DMS153 treated with DMSO at 0.1 percent for 48 hours (cell line): Measurements from ENCODE around the gene FBXL14.
A peak's percentile ranks its signal among the peaks of the same experiment; 100 is the strongest.
"Not testable (repeated sequence)": the region's sequence is repeated elsewhere in the genome, so short reads cannot be mapped to it uniquely, and the experiment has no call there.

Experiments
- DNase-seq: peaks from one replicate; lab custom pipeline; 2025; ENCODE audit not compliant: unreplicated experiment; lab: John Stamatoyannopoulos, UW

FBXL14 gene

DNA sequence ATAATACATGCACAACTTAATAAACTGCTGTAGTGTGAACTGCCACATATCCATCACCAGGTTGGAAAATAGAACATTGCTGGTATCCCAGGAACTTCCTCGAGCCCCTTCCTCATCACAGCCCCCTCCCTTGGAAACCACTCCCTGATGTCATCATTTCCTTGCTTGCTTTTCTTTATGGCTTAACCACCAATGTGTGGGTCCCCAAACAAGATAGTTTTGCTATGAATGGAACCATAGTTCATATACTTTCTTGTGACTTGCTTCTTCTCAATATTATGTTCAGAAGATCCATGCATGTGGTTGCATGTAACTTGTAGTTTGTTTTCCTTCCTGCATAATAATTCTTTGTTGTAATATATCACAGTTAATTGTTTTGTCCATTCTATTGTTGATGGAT lies 25.7 kb upstream of the FBXL14 start:
- DNase-seq = no peak

- DNase-seq = no peak
Measured at GRCh38 chr12:1619587-1619986, 25.2 kb upstream of the FBXL14 start.

DNA sequence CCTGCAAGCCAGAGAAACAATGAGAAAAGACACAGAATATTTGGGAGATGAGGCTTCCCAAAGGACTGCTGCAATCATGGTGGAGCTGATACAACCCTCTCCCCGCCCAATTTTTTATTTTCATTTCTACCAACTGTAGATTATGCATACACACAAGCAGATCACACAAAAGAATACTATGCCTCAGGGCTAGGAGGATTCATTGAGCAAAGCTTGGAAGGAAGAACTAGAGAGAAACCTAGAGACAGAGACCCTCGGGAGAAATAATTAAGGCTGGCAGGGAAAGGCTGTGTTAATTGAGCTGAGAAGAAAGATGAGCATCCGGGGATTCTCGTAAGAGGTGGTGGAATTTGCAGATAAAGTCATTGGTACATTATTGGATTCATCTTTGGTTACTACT lies 24.8 kb upstream of the FBXL14 start:
- no peak for DNase-seq

GRCh38 chr12:1618489-1618888 lies 24.1 kb upstream of the FBXL14 start:
- DNase-seq = no peak

DNA sequence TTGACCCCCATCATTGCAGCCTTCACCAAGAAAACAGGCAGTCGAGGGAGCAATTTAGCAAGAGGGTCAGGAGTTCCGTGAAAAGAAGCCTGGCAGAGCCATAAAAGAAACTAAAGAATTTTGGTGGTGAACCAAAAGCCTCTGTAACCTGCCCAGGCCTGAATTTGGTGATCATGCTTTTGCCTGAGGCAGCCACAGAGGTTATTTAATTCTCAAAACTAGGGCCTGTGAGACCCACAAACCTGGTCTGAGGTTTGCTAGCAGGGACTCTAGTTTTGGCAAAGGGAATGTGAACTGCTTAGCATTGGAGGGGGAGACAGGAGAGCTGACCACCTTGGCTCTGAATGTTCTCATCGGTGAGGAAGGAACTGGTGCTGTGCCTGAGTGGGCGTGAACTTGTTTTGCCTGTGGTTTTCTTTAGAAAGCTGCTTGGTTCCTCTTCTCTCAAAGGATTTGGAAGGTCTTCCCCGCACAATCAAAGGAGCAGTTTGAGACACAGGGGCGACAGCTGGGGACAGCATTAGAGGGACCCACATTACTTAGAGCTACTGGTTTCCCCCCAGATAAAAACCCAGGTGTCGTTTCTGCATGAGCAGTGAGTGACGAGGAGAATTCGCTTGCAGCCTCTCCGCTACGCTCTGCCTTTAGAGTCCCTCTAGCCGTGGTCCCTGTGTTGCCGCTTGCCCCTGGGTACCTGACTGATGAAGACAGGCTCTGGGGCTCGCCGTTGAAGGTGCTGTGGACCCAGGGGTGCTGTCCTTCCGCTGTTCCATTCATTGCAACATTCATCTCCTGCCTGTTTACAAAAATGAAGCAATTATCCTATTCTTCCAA lies 22.1 kb upstream of the FBXL14 start:
- no peak for DNase-seq

GRCh38 chr12:1614360-1614759 lies 20.0 kb upstream of the FBXL14 start:
- DNase-seq = no peak

DNA sequence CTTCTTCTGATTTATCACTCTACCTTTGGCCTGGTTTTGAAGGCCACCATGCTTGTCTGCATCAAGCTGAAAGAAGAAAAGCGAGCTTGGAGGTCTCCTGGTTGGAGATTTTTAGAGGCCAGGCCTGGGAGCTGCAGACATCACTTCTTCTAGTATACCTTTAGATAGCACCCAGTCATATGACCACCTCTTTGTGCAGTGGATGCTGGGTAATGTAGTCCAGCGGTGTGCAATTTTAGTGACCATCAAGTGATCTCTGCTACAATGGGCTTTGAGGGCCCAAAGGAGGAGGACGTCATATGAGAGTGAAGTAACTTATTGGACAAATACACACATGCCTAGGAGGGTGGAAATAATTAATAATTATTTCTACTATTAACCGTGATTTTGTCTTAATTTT lies 19.5 kb upstream of the FBXL14 start:
- DNase-seq = no peak

DNA sequence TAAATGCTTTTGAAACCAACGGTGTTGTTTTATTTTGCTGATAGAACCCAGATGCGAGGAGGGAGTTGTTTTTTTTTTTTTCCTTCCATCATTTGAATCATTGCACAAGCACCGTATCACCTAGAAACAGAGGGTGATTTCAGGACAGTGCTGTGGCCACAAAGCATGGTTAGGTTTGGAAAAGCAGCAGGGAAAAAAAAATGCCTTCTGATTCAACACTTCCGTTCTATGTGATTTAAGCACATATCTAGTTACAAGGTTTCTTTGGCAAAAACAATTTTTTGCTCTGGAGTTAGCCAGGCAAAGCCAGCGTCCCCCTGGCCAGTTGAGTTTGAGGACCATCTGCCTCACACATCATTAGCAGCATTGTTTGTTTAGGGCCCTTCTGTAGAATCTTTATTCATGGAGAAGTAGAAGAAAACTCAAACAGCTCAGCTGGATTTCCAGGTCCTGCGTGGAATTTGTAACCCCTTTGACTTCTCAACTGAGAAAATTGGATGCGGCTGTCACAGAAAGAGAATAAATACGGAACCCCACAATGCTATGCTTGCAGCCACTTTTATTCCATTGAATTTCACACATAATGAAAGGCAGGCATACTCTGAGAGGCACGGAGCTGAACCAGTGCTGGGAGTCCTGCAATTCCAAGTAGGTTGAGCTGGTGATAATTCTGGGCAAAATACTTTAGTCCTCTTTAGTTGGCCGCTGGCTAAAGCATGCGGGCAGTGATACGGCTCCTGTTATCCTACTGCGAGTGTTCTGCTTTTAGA lies 17.6 kb upstream of the FBXL14 start:
- no peak for DNase-seq

DNA sequence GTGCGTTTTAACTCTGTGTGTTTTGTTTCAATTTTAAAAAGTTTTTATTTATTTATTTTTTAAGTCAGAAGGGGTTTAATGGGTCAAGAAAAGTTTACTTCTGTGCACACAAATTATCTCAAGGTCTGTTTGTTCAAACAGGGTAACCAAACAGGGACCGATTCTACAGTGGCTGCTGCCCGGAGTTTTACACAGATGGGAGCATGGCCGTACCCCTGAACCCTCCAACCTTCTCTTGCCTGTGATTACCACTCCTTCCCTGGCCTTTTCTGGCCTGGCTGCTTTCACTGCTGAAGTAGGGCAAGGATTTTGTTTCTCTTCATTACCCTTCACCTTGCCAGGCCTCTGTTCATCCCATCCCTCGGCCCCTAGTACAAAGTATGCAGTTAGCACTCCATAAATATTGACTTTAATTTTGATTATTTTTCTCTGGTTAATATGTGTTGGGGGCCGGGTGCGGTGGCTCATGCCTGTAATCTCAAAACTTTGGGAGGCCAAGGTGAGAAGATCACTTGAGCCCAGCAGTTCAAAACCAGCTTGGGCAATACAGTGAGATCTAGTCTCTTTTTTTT lies 15.8 kb upstream of the FBXL14 start:
- no peak for DNase-seq

GRCh38 chr12:1608713-1609119 lies 14.3 kb upstream of the FBXL14 start:
- no peak for DNase-seq

DNA sequence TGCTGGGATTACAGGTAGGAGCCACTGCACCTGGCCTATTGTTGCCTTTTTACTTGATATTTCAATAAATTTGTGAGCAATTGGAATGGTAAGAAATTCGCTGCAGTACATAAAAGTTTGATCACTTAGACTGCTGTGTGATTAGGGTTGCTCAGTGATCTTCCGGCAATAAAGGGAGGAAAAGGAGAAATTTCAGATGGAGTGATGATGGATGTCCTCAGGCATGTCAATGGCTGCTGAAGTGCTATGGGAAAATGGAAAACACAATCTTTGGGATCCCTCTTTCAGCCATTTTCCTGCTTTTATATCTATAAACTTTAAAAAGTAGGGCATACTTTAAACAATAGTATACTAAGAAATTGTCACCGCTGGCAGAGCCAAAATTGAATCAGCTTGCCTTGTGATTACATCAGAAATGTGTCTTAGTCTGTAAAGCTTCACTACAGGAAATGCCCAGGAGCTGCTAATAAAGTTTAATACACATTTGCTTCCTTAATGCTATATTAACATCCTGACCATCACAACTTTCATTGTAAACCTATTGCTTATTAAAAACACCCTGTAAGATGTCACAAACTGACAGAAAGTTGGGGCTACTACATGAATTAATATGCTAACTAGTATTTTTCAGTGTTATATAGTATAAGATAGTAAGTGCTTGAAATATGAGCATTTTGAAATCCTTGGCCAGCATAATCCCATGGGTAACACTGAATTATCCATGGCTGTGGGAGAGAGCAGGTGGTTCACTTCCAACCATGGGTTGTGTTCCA lies 13.7 kb upstream of the FBXL14 start:
- no peak for DNase-seq

DNA sequence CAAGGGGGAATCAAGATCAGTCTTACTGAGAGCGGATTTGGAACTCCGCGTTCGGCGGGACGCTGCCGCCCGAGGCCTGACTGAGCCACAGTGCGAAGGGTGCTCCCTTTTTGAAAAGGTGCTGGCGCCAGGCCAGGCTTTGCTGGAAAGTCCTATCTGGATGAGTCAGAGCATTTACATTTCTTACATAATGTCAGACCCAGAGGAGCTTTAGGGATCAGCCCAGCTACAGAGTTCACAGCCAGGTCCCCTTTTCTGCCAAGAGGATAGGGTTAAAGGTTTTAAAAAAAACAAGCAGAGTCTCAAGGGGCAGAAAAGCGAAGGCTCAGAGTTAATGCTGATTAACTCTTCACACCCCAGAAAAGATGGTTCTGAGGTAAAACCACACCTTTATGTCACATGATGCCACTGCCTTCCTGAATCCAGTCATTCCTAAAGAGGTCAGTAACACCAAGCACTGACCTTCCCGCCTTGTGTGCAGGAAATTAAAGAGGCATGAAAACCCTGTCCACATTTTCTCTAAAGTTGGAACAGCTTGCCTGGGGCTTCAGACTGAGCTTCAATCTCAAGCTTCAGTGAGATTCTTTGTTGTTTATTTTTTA lies 11.7 kb upstream of the FBXL14 start:
- peak; percentile 64 for DNase-seq

GRCh38 chr12:1605129-1606020 lies 11.0 kb upstream of the FBXL14 start:
- peak; percentile 54 for DNase-seq

- DNase-seq = no peak
Measured at GRCh38 chr12:1604464-1604863, 10.1 kb upstream of the FBXL14 start.

DNA sequence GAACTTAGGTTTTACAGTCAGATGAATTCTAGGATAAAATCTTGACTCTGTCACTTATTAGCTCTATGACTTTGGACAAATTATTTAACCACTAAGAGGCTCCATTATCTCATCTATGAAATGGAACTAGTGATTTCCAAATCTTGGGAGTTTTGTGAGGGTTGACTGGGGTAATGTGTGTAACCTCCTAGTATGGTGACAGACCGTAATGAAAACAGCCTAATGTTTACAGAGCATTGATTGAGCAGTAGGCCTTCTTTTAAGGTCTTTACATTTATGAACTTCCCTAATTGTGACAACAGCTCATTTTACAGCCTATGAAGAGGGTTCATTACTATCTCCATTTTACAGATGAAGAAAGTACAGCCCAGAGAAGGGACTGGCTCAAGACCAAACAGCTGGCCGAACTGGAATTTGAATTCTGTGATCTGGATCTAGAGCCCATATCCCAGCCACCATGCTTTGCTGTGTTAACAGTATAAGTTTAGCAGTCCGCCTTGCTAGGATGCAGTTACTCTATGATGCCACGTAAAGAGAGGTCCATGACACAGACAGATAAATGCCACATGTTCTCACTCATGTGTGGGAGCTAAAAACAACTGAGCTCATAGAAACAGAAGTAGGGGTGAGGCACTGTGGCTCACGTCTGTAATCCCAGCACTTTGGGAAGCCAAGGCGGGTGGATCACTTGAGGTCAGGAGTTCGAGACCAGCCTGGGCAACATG lies 9.1 kb upstream of the FBXL14 start:
- no peak for DNase-seq

DNA sequence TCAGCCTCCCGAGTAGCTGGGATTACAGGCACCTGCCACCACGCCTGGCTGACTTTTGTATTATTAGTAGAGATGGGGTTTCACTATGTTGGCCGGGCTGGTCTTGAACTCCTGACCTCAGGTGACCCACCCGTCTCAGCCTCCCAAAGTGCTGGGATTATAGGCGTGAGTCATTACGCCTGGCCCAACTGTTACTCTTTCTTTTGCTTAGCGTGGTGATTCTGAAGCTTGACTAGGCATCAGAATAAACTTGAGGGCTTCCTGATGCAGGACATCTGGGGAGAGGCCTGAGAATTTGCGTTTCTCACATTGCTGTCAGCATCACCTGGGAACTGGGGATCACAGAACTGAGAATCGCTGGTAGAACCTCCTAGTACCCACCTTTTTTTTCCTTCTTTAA lies 8.3 kb upstream of the FBXL14 start:
- not testable (repeated sequence) for DNase-seq

DNA sequence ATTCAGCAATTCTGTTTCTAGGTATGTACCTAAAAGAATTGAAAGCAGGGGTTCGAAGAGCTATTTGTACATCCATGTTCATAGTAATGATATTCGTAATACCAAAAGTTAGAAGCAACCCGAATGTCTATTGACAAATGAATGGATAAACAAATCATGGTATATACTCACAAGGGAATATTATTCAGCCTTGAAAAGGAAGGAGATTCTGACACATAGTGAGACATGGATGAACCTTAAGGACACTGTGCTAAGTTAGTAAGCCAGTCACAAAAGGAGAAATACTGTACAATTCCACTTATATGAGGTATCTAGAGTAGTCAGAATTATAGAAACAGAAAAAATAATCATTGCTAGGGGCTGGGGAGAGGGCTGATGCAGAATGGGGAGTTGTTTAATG lies 4.4 kb upstream of the FBXL14 start:
- no peak for DNase-seq

- DNase-seq = no peak
Measured at GRCh38 chr12:1595690-1596347, 1.4 kb upstream of the FBXL14 start.
